H9 (cell line): ENCODE data around the gene SNAP47. TPM values are rescaled to one million over a fixed set of nuclear protein-coding genes. Genes with fewer than 3 reads are reported as not detected.

Experiments used
- DNase-seq: peaks from one replicate; pipeline ENCODE4 v3.0.0-alpha.2; 2017
- H2AFZ ChIP-seq: one replicate; pipeline ENCODE4 v1.6.1; 2013; ENCODE audit warnings: mild to moderate bottlenecking, low read length, control low read depth, moderate library complexity
- H2AK5ac ChIP-seq: 2 replicates; pipeline ENCODE4 v1.6.1; 2013; ENCODE audit warnings: low read length, control low read depth, mixed read lengths; ENCODE audit not compliant: insufficient read length
- H2BK120ac ChIP-seq: one replicate; pipeline ENCODE4 v1.6.1; 2013; ENCODE audit warnings: low read depth, mild to moderate bottlenecking, low read length, control low read depth, inconsistent platforms; ENCODE audit not compliant: poor library complexity, severe bottlenecking
- H2BK12ac ChIP-seq: 2 replicates; pipeline ENCODE4 v1.6.1; 2013; ENCODE audit warnings: low read length, control low read depth, mixed read lengths, low read depth; ENCODE audit not compliant: insufficient read length
- H2BK15ac ChIP-seq: 2 replicates; pipeline ENCODE4 v1.6.1; 2013; ENCODE audit warnings: low read depth, low read length, control low read depth
- H2BK20ac ChIP-seq: one replicate; pipeline ENCODE4 v1.6.1; 2013; ENCODE audit warnings: low read depth, mild to moderate bottlenecking, low read length, control low read depth, inconsistent platforms; ENCODE audit not compliant: poor library complexity, severe bottlenecking
- H2BK5ac ChIP-seq: 2 replicates; pipeline ENCODE4 v1.6.1; 2013; ENCODE audit warnings: low read length, control low read depth, mixed read lengths; ENCODE audit not compliant: insufficient read length
- H3K14ac ChIP-seq: 2 replicates; pipeline ENCODE4 v1.6.1; 2013; ENCODE audit warnings: low read length, control low read depth; ENCODE audit not compliant: insufficient read depth
- H3K18ac ChIP-seq: 2 replicates; pipeline ENCODE4 v1.6.1; 2013; ENCODE audit warnings: low read depth, mild to moderate bottlenecking, mixed read lengths, low read length, control low read depth; ENCODE audit not compliant: insufficient read length
- H3K23ac ChIP-seq: 2 replicates; pipeline ENCODE4 v1.6.1; 2013; ENCODE audit warnings: low read length, control low read depth, mixed read lengths, low read depth; ENCODE audit not compliant: insufficient read length
- H3K23me2 ChIP-seq: 2 replicates; pipeline ENCODE4 v1.6.1; 2013; ENCODE audit warnings: low read depth, mild to moderate bottlenecking, mixed read lengths, low read length, control low read depth; ENCODE audit not compliant: insufficient read length, poor library complexity, severe bottlenecking
- H3K27ac ChIP-seq: 2 replicates; pipeline ENCODE4 v1.5.1; 2013; ENCODE audit warnings: low read length, control low read depth, mixed read lengths, low read depth; ENCODE audit not compliant: insufficient read length
- H3K27me3 ChIP-seq: 2 replicates; pipeline ENCODE4 v1.6.1; 2013; ENCODE audit warnings: low read length, control low read depth, inconsistent platforms; ENCODE audit not compliant: insufficient read depth
- H3K4ac ChIP-seq: 2 replicates; pipeline ENCODE4 v1.6.1; 2013; ENCODE audit warnings: low read depth, mild to moderate bottlenecking, control low read depth, inconsistent platforms, low read length, moderate library complexity
- H3K4me1 ChIP-seq: 2 replicates; pipeline ENCODE4 v1.6.1; 2013; ENCODE audit warnings: low read length, control low read depth, inconsistent platforms; ENCODE audit not compliant: insufficient read depth
- H3K4me2 ChIP-seq: 2 replicates; pipeline ENCODE4 v1.6.1; 2013; ENCODE audit warnings: low read length, control low read depth, mixed read lengths; ENCODE audit not compliant: insufficient read length, insufficient read depth
- H3K56ac ChIP-seq: 2 replicates; pipeline ENCODE4 v1.6.1; 2013; ENCODE audit warnings: low read depth, mild to moderate bottlenecking, mixed read lengths, low read length, control low read depth; ENCODE audit not compliant: insufficient read length
- H3K79me1 ChIP-seq: 2 replicates; pipeline ENCODE4 v1.6.1; 2013; ENCODE audit warnings: low read depth, mild to moderate bottlenecking, moderate library complexity, low read length, control low read depth, inconsistent platforms; ENCODE audit not compliant: insufficient read depth, poor library complexity, severe bottlenecking
- H3K79me2 ChIP-seq: 2 replicates; pipeline ENCODE4 v1.6.1; 2013; ENCODE audit warnings: low read length, control low read depth, inconsistent platforms; ENCODE audit not compliant: insufficient read depth
- H3K9ac ChIP-seq: 2 replicates; pipeline ENCODE4 v1.6.1; 2013; ENCODE audit warnings: low read length, control low read depth, mixed read lengths; ENCODE audit not compliant: insufficient read length; ENCODE audit errors: extremely low read depth
- H3K9me3 ChIP-seq: one replicate; pipeline ENCODE4 v1.6.1; 2013; ENCODE audit warnings: low read depth, low read length, inconsistent platforms; ENCODE audit not compliant: control insufficient read depth
- H3T11ph ChIP-seq: one replicate; pipeline ENCODE4 v1.6.1; 2013; ENCODE audit warnings: mild to moderate bottlenecking, low read length, control low read depth, inconsistent platforms
- H4K20me1 ChIP-seq: one replicate; pipeline ENCODE4 v1.6.1; 2013; ENCODE audit not compliant: control insufficient read depth, insufficient read length, insufficient read depth
- H4K5ac ChIP-seq: 2 replicates; pipeline ENCODE4 v1.6.1; 2013; ENCODE audit warnings: low read depth, mild to moderate bottlenecking, mixed read lengths, low read length, control low read depth; ENCODE audit not compliant: insufficient read length
- H4K8ac ChIP-seq: replicated peaks from 2 replicates; pipeline ENCODE4 v1.6.1; 2013; ENCODE audit warnings: low read length, control low read depth, mixed read lengths, low read depth; ENCODE audit not compliant: insufficient read length
- H4K91ac ChIP-seq: 2 replicates; pipeline ENCODE4 v1.6.1; 2013; ENCODE audit warnings: low read depth, mild to moderate bottlenecking, moderate library complexity, mixed read lengths, low read length, control low read depth; ENCODE audit not compliant: insufficient read length
- H3K27ac Mint-ChIP-seq, 3 experiments: 2 replicates in 2 of 3; 3 replicates in 1 of 3; pipeline ENCODE4 v1.8.0; 2020 to 2021; ENCODE audit warnings: mixed read lengths in 3 of 3, mild to moderate bottlenecking in 1 of 3, moderate library complexity in 1 of 3
- H3K27me3 Mint-ChIP-seq: 2 replicates; pipeline ENCODE4 v1.8.0; 2021; ENCODE audit warnings: low read depth, mild to moderate bottlenecking, moderate library complexity, mixed read lengths
- H3K36me3 Mint-ChIP-seq, 3 experiments: 2 replicates in 2 of 3; 3 replicates in 1 of 3; pipeline ENCODE4 v1.8.0; 2020 to 2021; ENCODE audit warnings: low read depth in 3 of 3, mixed read lengths in 3 of 3; ENCODE audit not compliant: insufficient read depth in 1 of 3
- H3K4me1 Mint-ChIP-seq, 2 experiments: 2 replicates each; pipeline ENCODE4 v1.8.0; 2020; ENCODE audit warnings: mixed read lengths in 2 of 2
- H3K4me3 Mint-ChIP-seq, 2 experiments: 2 replicates in 1 of 2; 3 replicates in 1 of 2; pipeline ENCODE4 v1.8.0; 2020 to 2021; ENCODE audit warnings: mild to moderate bottlenecking in 2 of 2, mixed read lengths in 2 of 2, moderate library complexity in 1 of 2
- H3K9me3 Mint-ChIP-seq, 2 experiments: 2 replicates in 1 of 2; 3 replicates in 1 of 2; pipeline ENCODE4 v1.8.0; 2020; ENCODE audit warnings: mild to moderate bottlenecking in 2 of 2, mixed read lengths in 2 of 2, moderate library complexity in 1 of 2
- CTCF ChIP-seq: fragments of 200-600 bp; sonication (generic); conservative IDR thresholded peaks from 3 replicates; pipeline ENCODE4 v1.8.0; 2021; ENCODE audit warnings: antibody characterized with exemption, mild to moderate bottlenecking
- WGBS: extraction: QIAGEN DNeasy Blood & Tissue Kit; methylation state at CpG from one replicate; pipeline ENCODE4 v1.1.7; 2013; ENCODE audit warnings: missing lambda C conversion rate, low lambda C conversion rate, mixed read lengths; ENCODE audit not compliant: insufficient read length; ENCODE audit errors: extremely low coverage; 5-methylcytosine and 5-hydroxymethylcytosine counted together
- total RNA-seq: library from RNA; stranded (reverse); gene quantifications from 2 replicates; pipeline ENCODE4 v1.2.1, GENCODE V29; 2021

SNAP47 gene
- total RNA-seq, 1 experiment from 2014 or later: 44.1 TPM

- no peak overlapping the region for H4K5ac ChIP-seq
- H2AK5ac ChIP-seq: no peak overlapping the region
- peaks cover 15% of the 10 kb centered on the region for H3K23me2 ChIP-seq
- H2AFZ ChIP-seq: no peak overlapping the region
- H3K23ac ChIP-seq: peak overlapping the region; percentile 28
- no peaks in the 10 kb centered on the region for H4K20me1 ChIP-seq
- H3K4me3 Mint-ChIP-seq: peak overlapping the region; percentile 71 to 86
- H2BK15ac ChIP-seq: no peak overlapping the region
- no peak overlapping the region; a peak in 1 of 7 replicates for H3K27ac Mint-ChIP-seq
- no peak overlapping the region for H2BK20ac ChIP-seq
- H4K91ac ChIP-seq: no peak overlapping the region
- no peaks in the 10 kb centered on the region for H3K9me3 ChIP-seq
- H2BK12ac ChIP-seq: no peak overlapping the region
- H3K4me1 Mint-ChIP-seq: peaks cover 17 to 33% of the 10 kb centered on the region in 2 experiments
- no peaks in the 10 kb centered on the region for H3K4me1 ChIP-seq
- peaks cover 5% of the 10 kb centered on the region; the same call in 1 of the 2 replicates for H3K27me3 ChIP-seq
- H3K14ac ChIP-seq: no peak overlapping the region; the same call in 1 of the 2 replicates
- no peak overlapping the region for H3K27ac ChIP-seq
- no peak overlapping the region for H3K4ac ChIP-seq
- H2BK5ac ChIP-seq: no peak overlapping the region
- H3K56ac ChIP-seq: no peak overlapping the region
- H3T11ph ChIP-seq: no peak overlapping the region
- no peak overlapping the region for H4K8ac ChIP-seq
- no CpG with 5 or more reads among the region's 23 CpGs for WGBS
- H3K9ac ChIP-seq: no peak overlapping the region
- H3K36me3 Mint-ChIP-seq: no peaks in the 10 kb centered on the region
- DNase-seq: no peak
- H3K79me1 ChIP-seq: no peaks in the 10 kb centered on the region
- H3K9me3 Mint-ChIP-seq: no peaks in the 10 kb centered on the region
- TF ChIP-seq CTCF: no peak
- H2BK120ac ChIP-seq: no peak overlapping the region
- peak overlapping the region; percentile 98 for H3K4me2 ChIP-seq
- H3K27me3 Mint-ChIP-seq: peaks cover 51% of the 10 kb centered on the region
- no peaks in the 10 kb centered on the region for H3K79me2 ChIP-seq
- no peak overlapping the region for H3K18ac ChIP-seq
Observed at GRCh38 chr1:227789084-227790033, 54.1 kb downstream of the SNAP47 start.
